22Rv1 (cell line): Measurements from ENCODE around the gene TMEM248.

Source experiments
- CTCF ChIP-seq: fragments of 450-650 bp; IDR thresholded peaks from 2 replicates; pipeline ENCODE4 v1.5.1; 2017; ENCODE audit warnings: mild to moderate bottlenecking
- ZFX ChIP-seq: fragments of 450-650 bp; IDR thresholded peaks from 2 replicates; pipeline ENCODE4 v1.6.1; 2017; ENCODE audit warnings: antibody characterized with exemption, borderline replicate concordance

GRCh38 chr7:66930341-66930740, 9.3 kb downstream of the TMEM248 start:
- TF ChIP-seq CTCF (no peak), ZFX (no peak)
